Measurements from ENCODE around the gene LRRC42. TPM values are rescaled to one million over a fixed set of nuclear protein-coding genes. Genes with fewer than 3 reads are reported as not detected.

LRRC42 gene
- total RNA-seq, 1 donor from 2014 or later: 30.1 TPM

- peak within 1 kb of the TSS; percentile 96 for H3K27ac Mint-ChIP-seq (ENCODE audit: unreplicated experiment)
- no peaks in the 10 kb centered on the region for H3K36me3 Mint-ChIP-seq (ENCODE audit: unreplicated experiment)
- TF ChIP-seq CTCF (IDR thresholded peaks at IDR 0.05): no peak
- H3K4me3 Mint-ChIP-seq (ENCODE audit: unreplicated experiment): peak within 1 kb of the TSS; percentile 97
- no peaks in the 10 kb centered on the region for H3K9me3 Mint-ChIP-seq (ENCODE audit: unreplicated experiment)
- no peaks in the 10 kb centered on the region for H3K27me3 Mint-ChIP-seq (ENCODE audit: unreplicated experiment)
- DNase-seq (ENCODE audit: extremely low spot score, unreplicated experiment): peak; percentile 100
- H3K4me1 Mint-ChIP-seq (ENCODE audit: unreplicated experiment): peaks cover 47% of the 10 kb centered on the region
Measured at GRCh38 chr1:53945433-53946251, 508 bp upstream of the LRRC42 start, which contains the start of gene IFT25. Gene IFT25, minus strand, starts transcription at chr1:53945699. Its CDS starts 5,617 bp downstream, at chr1:53940082.

DNA sequence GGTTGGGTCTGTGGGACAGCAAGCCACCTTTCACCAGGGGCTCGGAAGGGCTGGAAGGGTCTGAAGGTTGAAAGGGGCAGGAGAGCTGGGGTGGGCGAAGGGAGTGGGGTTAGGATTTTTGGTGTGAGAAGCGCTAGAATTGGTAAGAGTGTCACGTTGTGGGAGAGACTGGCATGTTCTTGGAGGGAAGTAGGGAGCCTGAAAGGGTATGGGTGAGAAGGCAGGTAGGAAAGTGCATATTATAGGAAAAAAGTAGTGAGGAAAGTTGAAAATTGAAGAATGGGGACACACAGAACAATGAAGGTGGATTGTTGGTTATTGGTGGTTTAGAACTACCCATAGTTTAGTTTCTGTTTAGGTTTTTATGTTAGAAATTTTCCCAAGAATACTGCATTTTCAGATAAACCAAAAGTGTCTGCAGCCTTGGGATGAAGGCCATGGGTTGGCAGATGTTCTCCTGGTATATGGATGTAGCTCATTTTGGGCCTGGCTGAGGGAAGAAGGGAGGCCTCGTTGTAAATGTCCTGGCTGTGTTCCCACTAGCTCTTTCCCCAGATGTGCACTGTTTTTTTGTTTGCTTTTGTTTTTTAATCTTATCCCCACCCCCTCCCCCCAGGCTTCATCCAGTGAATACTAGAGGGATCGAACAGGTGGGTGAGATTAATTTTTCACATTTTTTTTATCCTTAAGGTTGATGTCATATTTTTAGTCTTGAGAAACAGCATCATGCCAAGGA is 1.2 kb downstream of the LRRC42 start:
- TF ChIP-seq CTCF (IDR thresholded peaks at IDR 0.05): no peak
- Mint-ChIP-seq H3K9me3 (ENCODE audit: unreplicated experiment) (no peaks in the 10 kb centered on the region), H3K27me3 (ENCODE audit: unreplicated experiment) (no peaks in the 10 kb centered on the region), H3K27ac (ENCODE audit: unreplicated experiment) (peak overlapping the region; percentile 77), H3K36me3 (ENCODE audit: unreplicated experiment) (peaks cover under 1% of the 10 kb centered on the region), H3K4me3 (ENCODE audit: unreplicated experiment) (peak overlapping the region; percentile 83), H3K4me1 (ENCODE audit: unreplicated experiment) (peaks cover 47% of the 10 kb centered on the region)
- DNase-seq (ENCODE audit: extremely low spot score, unreplicated experiment): no peak

DNA sequence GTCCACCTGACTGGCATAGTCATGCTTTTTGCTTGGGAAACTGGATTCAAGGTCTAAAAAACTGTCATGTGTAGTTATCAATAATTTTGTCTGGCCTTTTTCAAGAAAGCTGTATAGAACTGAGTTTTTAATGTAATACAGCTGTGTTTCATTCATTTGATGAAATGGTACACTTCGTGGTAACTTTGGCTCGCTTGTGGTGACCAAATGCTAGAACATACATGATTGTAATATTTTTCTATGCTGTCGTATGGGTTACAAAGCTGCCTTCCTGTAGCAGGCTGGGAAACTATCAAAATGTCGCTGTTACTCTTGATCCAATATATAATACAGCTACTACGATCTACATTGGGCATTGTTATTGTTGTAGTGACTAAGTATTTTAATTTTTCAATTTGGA is 2.1 kb downstream of the LRRC42 start:
- TF ChIP-seq CTCF (IDR thresholded peaks at IDR 0.05): no peak
- Mint-ChIP-seq H3K4me1 (ENCODE audit: unreplicated experiment) (peaks cover 43% of the 10 kb centered on the region), H3K36me3 (ENCODE audit: unreplicated experiment) (peaks cover 9% of the 10 kb centered on the region), H3K27me3 (ENCODE audit: unreplicated experiment) (no peaks in the 10 kb centered on the region), H3K9me3 (ENCODE audit: unreplicated experiment) (no peaks in the 10 kb centered on the region), H3K27ac (ENCODE audit: unreplicated experiment) (peak overlapping the region; percentile 77), H3K4me3 (ENCODE audit: unreplicated experiment) (peak overlapping the region; percentile 83)
- no peak for DNase-seq (ENCODE audit: extremely low spot score, unreplicated experiment)

DNA sequence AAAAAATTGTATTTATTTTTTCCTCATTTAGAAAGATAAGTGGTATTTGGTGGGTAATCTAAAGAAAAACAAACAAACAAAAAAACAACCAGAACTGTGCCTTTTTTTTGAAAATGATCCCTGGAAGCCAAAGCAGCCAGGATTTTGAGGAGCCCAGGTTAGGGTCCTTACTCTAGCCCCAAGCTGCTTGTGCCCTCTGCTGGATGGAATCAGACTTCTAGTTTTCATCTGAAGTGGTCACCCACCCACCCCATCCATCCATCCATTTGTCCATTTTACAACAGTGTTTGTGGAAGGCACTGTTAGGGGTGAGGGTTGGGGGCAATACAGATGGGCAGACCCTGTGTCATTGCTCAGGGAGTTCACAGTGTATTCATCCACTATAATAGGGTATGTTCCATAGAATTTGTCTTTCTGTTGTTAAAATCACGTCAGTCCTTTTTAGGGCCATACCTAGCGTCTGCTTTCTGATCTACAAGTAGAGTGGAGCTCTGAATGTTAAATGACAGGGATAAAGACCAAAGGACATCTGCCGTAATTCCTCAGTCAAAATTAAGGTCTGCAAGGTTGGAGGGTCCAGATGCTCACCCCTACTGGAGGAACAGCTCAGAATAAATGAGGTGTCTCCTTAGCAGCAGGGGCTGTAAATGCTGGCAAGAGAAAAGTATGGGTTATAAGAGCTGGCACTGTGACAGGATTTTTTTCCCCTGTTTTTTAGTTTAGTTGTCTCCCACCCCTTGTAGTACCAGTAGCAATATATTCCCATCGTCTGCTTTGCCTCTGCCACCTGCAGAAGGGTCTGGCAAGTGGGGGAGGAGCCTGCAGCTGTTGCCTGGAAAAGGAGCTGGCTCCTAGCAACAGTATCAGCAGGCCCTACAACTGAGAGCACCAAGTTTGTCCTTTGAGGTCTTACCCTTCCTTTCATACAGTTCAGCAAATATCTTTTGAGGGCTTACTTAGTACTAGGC is 3.2 kb downstream of the LRRC42 start:
- H3K4me3 Mint-ChIP-seq (ENCODE audit: unreplicated experiment): no peak overlapping the region
- peaks cover 32% of the 10 kb centered on the region for H3K4me1 Mint-ChIP-seq (ENCODE audit: unreplicated experiment)
- TF ChIP-seq CTCF (IDR thresholded peaks at IDR 0.05): peak; percentile 68
- H3K27me3 Mint-ChIP-seq (ENCODE audit: unreplicated experiment): no peaks in the 10 kb centered on the region
- H3K36me3 Mint-ChIP-seq (ENCODE audit: unreplicated experiment): peaks cover 9% of the 10 kb centered on the region
- no peak overlapping the region for H3K27ac Mint-ChIP-seq (ENCODE audit: unreplicated experiment)
- no peak for DNase-seq (ENCODE audit: extremely low spot score, unreplicated experiment)
- H3K9me3 Mint-ChIP-seq (ENCODE audit: unreplicated experiment): no peaks in the 10 kb centered on the region
